GM18502 (cell line): ENCODE measurements around the gene AP3S1.
A peak's percentile ranks its signal among the peaks of the same experiment; 100 is the strongest.
"Not testable (repeated sequence)": the region's sequence is repeated elsewhere in the genome, so short reads cannot be mapped to it uniquely, and the experiment has no call there.

Experiments
- ATAC-seq: cut with Tn5 transposase; IDR thresholded peaks from one replicate; pipeline ENCODE4 v1.9.1; 2021; ENCODE audit warnings: mild to moderate bottlenecking; ENCODE audit not compliant: unreplicated experiment, poor library complexity

Gene AP3S1

DNA sequence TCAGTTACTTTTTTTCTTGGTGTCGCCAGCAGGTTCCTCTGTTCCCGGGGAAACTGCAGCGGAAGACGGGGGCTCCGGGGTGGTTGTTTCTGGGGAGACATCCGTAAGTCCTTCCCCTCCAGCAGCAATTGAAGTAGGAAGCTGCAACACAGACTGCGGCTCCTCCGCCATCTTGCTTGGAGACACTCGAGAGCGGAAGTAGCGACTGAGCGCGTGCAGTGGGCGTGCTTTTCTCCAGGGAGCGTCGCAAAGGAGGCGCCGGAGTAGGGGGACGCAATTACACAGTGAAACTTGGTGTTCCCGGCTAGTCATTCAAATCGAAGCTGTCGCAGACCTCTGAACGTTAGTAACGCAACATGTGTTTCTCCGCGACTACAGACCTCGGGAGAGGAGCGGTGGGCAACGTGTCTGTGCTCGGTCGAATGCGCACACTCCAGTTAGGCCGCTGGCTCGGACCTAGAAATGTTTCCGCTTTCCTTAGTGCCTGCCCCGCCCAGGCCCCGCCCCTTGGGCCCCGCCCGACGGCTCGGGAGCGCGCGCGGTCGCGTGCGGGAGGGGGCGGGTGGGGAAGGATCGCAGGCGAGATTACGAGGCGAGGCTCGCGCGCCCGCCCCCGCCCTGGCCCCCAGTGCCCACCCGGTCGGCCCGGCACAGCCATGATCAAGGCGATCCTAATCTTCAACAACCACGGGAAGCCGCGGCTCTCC is at the start of gene AP3S1, which contains the start of gene ATG12:
Gene AP3S1 (plus strand): TSS at position 554 of the 707 bp plus-strand sequence. CDS start 103 bp downstream, at position 657.
Gene ATG12 (minus strand): TSS at position 184 of the 707 bp plus-strand sequence. CDS start 13 bp downstream, at position 171.
- ATAC-seq = peak; percentile 87

DNA sequence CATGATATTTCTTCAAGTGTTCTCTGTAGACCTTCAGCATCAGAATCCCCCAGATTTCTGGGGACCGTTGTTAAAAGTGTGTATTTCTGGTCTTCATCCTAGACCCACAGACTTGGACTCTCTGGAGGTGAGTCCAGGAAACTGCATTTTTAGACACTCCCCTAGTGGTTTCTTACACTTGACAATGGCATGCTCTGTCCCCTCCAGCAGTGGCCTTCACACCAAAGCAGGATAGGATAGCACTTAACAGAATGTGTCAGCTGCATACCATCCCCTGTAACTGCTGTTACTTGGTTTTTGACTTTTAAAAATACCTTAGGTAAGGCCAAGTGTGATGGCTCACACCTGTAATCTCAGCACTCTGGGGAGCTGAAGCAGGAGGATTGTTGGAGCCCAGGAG is 46.0 kb upstream of the AP3S1 start:
- ATAC-seq = no peak

- ATAC-seq = no peak
Measured at GRCh38 chr5:115796656-115797055, 45.1 kb upstream of the AP3S1 start.

DNA sequence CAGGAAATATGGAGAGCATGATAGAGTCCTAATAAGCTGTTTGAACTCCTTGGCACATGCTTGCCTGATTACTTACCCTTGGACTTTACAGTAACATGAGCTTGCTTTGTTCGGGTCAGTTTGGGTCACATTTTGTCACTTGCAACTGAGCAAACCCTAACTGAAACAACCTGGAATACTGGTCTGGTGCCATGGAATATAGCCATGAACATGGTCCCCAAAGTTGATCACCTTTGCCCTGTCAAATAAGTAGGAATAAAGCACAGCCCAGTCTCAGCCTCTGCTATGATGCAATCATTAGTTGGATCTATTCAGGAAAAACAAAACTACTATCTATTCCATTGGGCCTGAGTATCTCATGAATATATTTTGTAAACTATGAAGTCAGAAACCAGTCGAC is 43.5 kb upstream of the AP3S1 start:
- ATAC-seq = no peak

GRCh38 chr5:115800108-115800507 is 41.6 kb upstream of the AP3S1 start:
- ATAC-seq = no peak

GRCh38 chr5:115801152-115801551 is 40.6 kb upstream of the AP3S1 start:
- no peak for ATAC-seq

DNA sequence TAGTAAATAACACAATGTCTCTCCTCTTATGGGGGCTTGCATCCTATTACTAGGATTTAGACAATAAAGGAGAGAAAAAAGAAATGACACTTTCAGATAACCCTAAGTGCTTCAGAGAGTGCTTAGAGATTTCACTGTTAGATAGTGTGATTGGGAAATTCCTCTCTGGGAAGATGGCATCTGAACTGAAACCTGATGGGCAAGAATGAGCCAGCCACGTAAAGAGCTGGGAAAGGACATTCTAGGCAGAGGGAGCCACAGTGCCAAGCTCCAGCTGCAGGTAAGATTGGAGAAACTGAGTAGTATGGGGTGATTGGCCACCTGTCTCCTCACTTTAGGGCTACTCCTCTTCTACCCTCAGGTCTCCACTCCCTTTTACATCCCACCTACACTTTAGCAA is 39.8 kb upstream of the AP3S1 start:
- ATAC-seq = no peak

- no peak for ATAC-seq
Measured at GRCh38 chr5:115806986-115807653, 34.6 kb upstream of the AP3S1 start.

DNA sequence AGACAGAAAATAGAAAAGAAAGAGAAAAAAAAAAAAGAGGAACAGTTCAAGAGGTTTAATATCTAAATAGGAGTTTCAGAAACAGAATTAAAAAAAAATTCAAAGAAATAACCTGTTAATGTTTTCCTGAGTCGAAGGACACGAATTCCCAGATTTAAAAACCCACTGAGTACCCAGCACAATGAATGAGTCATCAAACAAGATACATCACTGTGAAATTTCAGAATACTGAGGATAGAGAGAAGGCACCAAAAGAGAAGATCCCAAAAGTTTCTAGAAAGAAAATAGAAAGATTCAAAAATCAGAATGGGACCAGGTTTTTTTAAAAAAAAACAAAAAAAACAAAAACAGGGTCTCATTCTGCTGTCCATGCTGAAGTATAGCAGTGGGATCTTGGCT is 34.1 kb upstream of the AP3S1 start:
- no peak for ATAC-seq

DNA sequence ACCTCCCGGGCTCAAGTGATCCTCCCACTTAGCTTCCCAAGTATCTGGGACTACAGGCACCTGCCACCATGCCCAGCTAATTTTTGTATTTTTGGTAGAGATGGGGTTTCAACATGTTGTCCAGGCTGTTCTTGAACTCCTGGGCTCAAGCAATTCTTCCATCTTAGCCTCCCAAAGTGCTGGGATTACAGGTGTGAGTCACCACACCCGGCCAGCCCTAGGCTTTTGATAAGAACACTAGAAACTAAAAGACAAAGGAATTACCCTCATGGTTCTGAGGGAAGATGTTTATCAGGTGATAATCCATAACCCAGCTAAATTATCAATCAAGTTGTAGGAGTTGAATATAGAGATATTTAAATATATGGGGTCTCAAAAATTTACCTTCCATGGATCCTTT is 33.7 kb upstream of the AP3S1 start:
- ATAC-seq = not testable (repeated sequence)

DNA sequence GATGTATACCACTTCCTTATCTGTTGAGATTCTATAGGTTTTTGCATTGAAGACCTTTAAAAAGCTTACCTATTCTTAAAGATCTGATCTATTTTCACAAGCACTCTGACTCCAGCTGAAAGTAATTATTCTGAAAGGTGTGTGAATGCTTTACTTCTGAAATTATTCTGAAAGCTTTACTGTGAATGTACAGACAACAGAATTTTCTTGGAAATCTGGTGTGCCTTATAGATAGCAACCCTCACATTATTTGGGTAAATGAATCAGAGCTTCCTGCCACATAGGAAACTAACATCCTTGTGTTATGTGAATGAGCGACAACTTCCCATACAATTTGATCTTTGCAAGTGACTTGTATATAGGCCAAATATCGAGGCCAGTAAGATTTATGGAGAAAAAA is 31.8 kb upstream of the AP3S1 start:
- no peak for ATAC-seq

GRCh38 chr5:115810761-115811160 is 31.0 kb upstream of the AP3S1 start:
- ATAC-seq = no peak

GRCh38 chr5:115811406-115811805 is 30.3 kb upstream of the AP3S1 start:
- ATAC-seq = no peak

GRCh38 chr5:115812372-115812771 is 29.4 kb upstream of the AP3S1 start:
- ATAC-seq = no peak

DNA sequence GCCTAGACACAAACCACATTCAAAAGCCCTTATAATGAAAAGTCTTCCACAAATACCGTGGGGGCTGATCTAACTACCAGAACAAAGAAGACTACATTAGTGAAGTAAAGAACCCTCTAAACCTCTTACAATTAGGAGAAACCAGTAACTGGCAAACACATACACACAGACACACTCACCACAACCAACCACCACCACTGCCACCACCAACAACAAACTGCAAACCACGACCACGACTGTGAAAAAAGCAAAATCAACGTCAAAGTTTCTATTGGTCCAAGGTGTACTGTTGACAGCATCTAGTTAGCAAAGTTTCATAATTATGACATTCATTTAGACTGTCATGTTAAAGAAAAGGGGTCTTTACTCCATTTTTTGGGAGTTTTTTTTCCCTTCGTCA is 28.0 kb upstream of the AP3S1 start:
- ATAC-seq = no peak

GRCh38 chr5:115815006-115815692 is 26.6 kb upstream of the AP3S1 start:
- peak; percentile 12 for ATAC-seq

- peak; percentile 13 for ATAC-seq
Measured at GRCh38 chr5:115815693-115816225, 26.0 kb upstream of the AP3S1 start.

DNA sequence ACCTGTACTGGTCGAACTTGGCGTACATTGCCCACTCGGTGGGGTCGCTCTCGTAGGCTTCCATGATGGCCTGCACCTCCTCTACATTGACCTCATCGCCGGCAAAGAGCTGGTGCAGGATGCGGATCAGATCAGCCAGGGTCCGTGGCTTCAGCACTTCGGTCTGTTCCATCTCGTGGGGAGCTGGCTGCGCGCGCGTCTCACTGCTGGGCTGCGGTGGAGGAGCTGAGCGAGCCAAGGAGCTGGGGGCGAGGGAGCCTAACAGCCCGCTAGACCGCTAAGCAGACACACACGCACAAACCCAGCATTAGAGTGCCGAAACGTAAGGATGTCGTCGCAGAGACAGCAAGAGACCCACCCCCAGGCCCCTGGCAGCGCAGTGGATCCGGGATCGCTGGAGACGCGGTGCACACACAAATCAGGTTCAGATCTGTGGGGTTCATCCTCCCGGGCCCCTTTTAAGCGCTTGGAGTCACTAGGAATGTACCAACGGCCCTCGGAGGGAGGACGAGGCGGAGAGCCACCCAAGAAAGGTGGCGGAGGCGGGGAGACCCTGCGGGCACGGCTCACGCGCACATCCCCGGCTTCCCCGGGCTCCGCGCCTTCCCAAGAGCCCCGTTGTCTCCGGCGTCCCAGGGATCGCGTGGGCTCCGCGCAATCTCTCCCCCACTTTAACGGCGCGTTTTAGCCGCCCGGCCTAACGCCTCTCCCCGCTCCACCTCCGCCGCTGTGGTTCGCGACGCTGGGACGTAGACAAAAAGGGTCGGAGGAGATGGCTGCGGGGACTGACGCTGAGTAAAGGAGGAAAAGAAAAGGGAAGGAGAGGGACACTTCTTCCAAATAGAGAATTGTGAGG is 25.3 kb upstream of the AP3S1 start, which contains the start of gene CDO1:
Gene CDO1 (minus strand): TSS at position 434 of the 856 bp plus-strand sequence. CDS start 262 bp downstream, at position 172.
- ATAC-seq = peak; percentile 60

DNA sequence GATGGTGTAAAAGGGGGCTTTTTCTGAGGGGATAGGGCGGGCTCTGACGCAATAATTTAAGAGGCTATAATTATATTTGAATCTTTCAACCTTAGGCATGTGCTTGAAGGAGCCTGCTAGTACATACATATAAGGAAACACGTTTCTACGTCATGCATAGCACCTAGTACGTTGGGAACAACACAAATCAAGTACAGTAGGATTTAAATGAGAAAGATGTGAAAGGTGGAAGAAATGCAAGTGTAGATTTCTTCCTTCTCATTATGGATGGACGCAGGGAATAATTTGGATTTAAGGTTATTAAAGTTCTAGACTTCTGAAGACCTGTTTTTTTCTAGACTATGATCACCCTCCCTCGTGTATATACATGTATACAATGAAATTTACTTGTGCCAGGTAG is 24.3 kb upstream of the AP3S1 start:
- no peak for ATAC-seq

DNA sequence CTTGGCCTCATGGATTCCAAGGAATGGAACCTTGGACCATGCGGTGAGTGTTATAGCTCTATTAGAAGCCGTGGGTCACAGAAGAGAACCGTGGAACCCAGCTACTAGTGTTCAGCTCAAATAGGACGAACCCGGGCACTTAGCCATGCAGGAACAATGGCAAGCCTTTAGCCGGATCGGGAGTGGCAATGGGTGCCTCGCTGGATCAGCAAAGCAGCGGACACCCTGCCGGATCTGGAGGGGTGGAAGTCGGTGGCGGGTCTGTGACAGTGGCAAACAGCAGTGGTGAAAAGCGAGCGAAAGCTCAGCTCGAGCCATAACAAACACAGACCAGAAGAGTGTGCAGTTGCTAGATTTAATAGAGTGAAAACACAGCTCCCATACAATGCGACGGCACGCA is 22.9 kb upstream of the AP3S1 start:
- ATAC-seq = no peak
